ENCODE results near the gene PIBF1.

- TF ChIP-seq CTCF (IDR thresholded peaks at IDR 0.05; ENCODE audit: low read depth, low read length, missing input control) (no peak), MAX (IDR thresholded peaks at IDR 0.05) (no peak), GABPA (IDR thresholded peaks at IDR 0.05 in 1 of 2, conservative IDR thresholded peaks at IDR 0.05 in 1 of 2) (no peak), TAF1 (conservative IDR thresholded peaks at IDR 0.05) (no peak), EGR1 (IDR thresholded peaks at IDR 0.05; ENCODE audit: low read depth in 2 of 2) (no peak), FOXA1 (IDR thresholded peaks at IDR 0.05) (no peak), JUND (IDR thresholded peaks at IDR 0.05) (no peak), YY1 (IDR thresholded peaks at IDR 0.05) (no peak), REST (IDR thresholded peaks at IDR 0.05) (no peak), SP1 (IDR thresholded peaks at IDR 0.05) (no peak)
Observed at GRCh38 chr13:72842991-72843390, 61.1 kb downstream of the PIBF1 start.
